Fibroblast of lung (primary cell): ENCODE measurements around the gene GPRIN2. TPM values are rescaled to one million over a fixed set of nuclear protein-coding genes. Genes with fewer than 3 reads are reported as not detected.

Experiments used
- DNase-seq, 2 donors: peaks; one replicate each; pipeline versions ENCODE4 v3.0.0 to v3.0.0-alpha.2; 2010; ENCODE audit warnings: low read depth in 2 of 2
- H2AFZ ChIP-seq: 2 replicates; pipeline ENCODE4 v1.5.1; 2012; ENCODE audit warnings: low read length, control low read depth, inconsistent platforms
- H3K27ac ChIP-seq: 2 replicates; pipeline ENCODE4 v1.5.1; 2011; ENCODE audit warnings: low read length, control low read depth; ENCODE audit not compliant: insufficient read depth
- H3K27me3 ChIP-seq: 2 replicates; pipeline ENCODE4 v1.5.1; 2011; ENCODE audit warnings: mild to moderate bottlenecking, low read length; ENCODE audit not compliant: control insufficient read depth, insufficient read depth
- H3K36me3 ChIP-seq: 2 replicates; pipeline ENCODE4 v1.5.1; 2011; ENCODE audit warnings: low read length; ENCODE audit not compliant: control insufficient read depth, insufficient read depth
- H3K4me1 ChIP-seq: 2 replicates; pipeline ENCODE4 v1.5.1; 2011; ENCODE audit warnings: low read length; ENCODE audit not compliant: control insufficient read depth, insufficient read depth; ENCODE audit errors: extremely low read depth
- H3K4me2 ChIP-seq: 2 replicates; pipeline ENCODE4 v1.5.1; 2011; ENCODE audit warnings: low read length, control low read depth; ENCODE audit not compliant: insufficient read depth; ENCODE audit errors: extremely low read depth
- H3K4me3 ChIP-seq, 4 experiments: fragments of 200-600 bp in 1 of 4; sonication (generic) in 1 of 4; replicated peaks in 1 of 4; 2 replicates each; pipeline ENCODE4 v1.5.1; 2011 to 2016; ENCODE audit warnings: low read length in 4 of 4, low read depth in 3 of 4, mild to moderate bottlenecking in 3 of 4, control low read depth in 2 of 4, inconsistent platforms in 1 of 4, mixed read lengths in 1 of 4; ENCODE audit not compliant: insufficient read depth in 1 of 4; ENCODE audit errors: control extremely low read depth in 1 of 4
- H3K79me2 ChIP-seq: 2 replicates; pipeline ENCODE4 v1.5.1; 2012; ENCODE audit warnings: mild to moderate bottlenecking, low read length, inconsistent platforms; ENCODE audit not compliant: control insufficient read depth, insufficient read depth
- H3K9ac ChIP-seq: 2 replicates; pipeline ENCODE4 v1.5.1; 2011; ENCODE audit warnings: mild to moderate bottlenecking, low read length, control low read depth; ENCODE audit not compliant: insufficient read depth
- H3K9me3 ChIP-seq: 2 replicates; pipeline ENCODE4 v1.5.1; 2012; ENCODE audit warnings: low read depth, low read length; ENCODE audit not compliant: control insufficient read depth, insufficient read depth
- H4K20me1 ChIP-seq: 2 replicates; pipeline ENCODE4 v1.5.1; 2011; ENCODE audit warnings: low read length; ENCODE audit not compliant: control insufficient read depth, insufficient read depth; ENCODE audit errors: extremely low read depth
- CTCF ChIP-seq, 2 donors: IDR thresholded peaks in 1 of 2; conservative IDR thresholded peaks in 1 of 2; 1 replicate in 1 of 2; 2 replicates in 1 of 2; pipeline ENCODE4 v1.5.1; 2011 to 2012; ENCODE audit warnings: low read length in 2 of 2, control low read depth in 1 of 2, inconsistent platforms in 1 of 2, low read depth in 1 of 2, mild to moderate bottlenecking in 1 of 2
- EZH2 ChIP-seq: IDR thresholded peaks from 2 replicates; pipeline ENCODE4 v1.5.1; 2012; ENCODE audit warnings: low read length, control low read depth, mild to moderate bottlenecking; ENCODE audit errors: missing control alignments
- polyA plus RNA-seq, 2 donors: library from polyadenylated mRNA; depleted of rRNA in 1 of 2; stranded (reverse) in 1 of 2; unstranded in 1 of 2; fragments of >200 nt; gene quantifications; 2 replicates each; pipeline ENCODE4 v1.2.1, GENCODE V29; 2011 to 2012; ENCODE audit warnings: missing spikeins in 1 of 2
- total RNA-seq: library from RNA; depleted of rRNA; stranded (reverse); fragments of >200 nt; gene quantifications from 2 replicates; pipeline ENCODE4 v1.2.1, GENCODE V29; 2014

The GPRIN2 gene
- total and polyA plus RNA-seq, 2 donors (not counting 1 experiment from before 2014, with no cell fraction given), result not detected

- Histone ChIP-seq H3K4me3 (no peak overlapping the region), H4K20me1 (no peaks in the 10 kb centered on the region), H3K79me2 (no peaks in the 10 kb centered on the region), H3K27me3 (peaks cover 38% of the 10 kb centered on the region), H3K9me3 (no peaks in the 10 kb centered on the region), H3K4me1 (no peaks in the 10 kb centered on the region), H3K36me3 (no peaks in the 10 kb centered on the region), H3K4me2 (no peak overlapping the region), H3K9ac (no peak overlapping the region), H2AFZ (no peak overlapping the region), H3K27ac (no peak overlapping the region)
- no peak for DNase-seq
- TF ChIP-seq EZH2, result no peak
- TF ChIP-seq CTCF (conservative IDR thresholded peaks at IDR 0.05 in 1 of 2, IDR thresholded peaks at IDR 0.05 in 1 of 2; ENCODE audit: low read depth in 1 of 2, low read length in 2 of 2), result no peak
Measured at GRCh38 chr10:46550795-46551700, 5.4 kb downstream of the GPRIN2 start.

GRCh38 chr10:46550076-46550790, 6.2 kb downstream of the GPRIN2 start:
- Histone ChIP-seq H3K79me2 (no peaks in the 10 kb centered on the region), H2AFZ (no peak overlapping the region), H3K9me3 (no peaks in the 10 kb centered on the region), H3K27ac (no peak overlapping the region), H4K20me1 (no peaks in the 10 kb centered on the region), H3K4me3 (no peak overlapping the region), H3K9ac (no peak overlapping the region), H3K4me2 (no peak overlapping the region), H3K4me1 (no peaks in the 10 kb centered on the region), H3K27me3 (peaks cover 30% of the 10 kb centered on the region), H3K36me3 (no peaks in the 10 kb centered on the region)
- DNase-seq, result no peak
- no peak for TF ChIP-seq EZH2
- no peak for TF ChIP-seq CTCF (conservative IDR thresholded peaks at IDR 0.05 in 1 of 2, IDR thresholded peaks at IDR 0.05 in 1 of 2; ENCODE audit: low read depth in 1 of 2, low read length in 2 of 2)
